IPS-18c (cell line): ENCODE data around the gene PSMG3.

Experiments
- H3K4me3 ChIP-seq: 2 replicates; pipeline ENCODE4 v1.7.0; 2013; ENCODE audit warnings: low read depth, mild to moderate bottlenecking, low read length, moderate library complexity; ENCODE audit not compliant: insufficient read depth
- H3K9me3 ChIP-seq: one replicate; pipeline ENCODE4 v1.6.1; 2013; ENCODE audit warnings: mild to moderate bottlenecking, low read length, moderate library complexity; ENCODE audit not compliant: control insufficient read depth, insufficient read depth

Gene PSMG3

DNA sequence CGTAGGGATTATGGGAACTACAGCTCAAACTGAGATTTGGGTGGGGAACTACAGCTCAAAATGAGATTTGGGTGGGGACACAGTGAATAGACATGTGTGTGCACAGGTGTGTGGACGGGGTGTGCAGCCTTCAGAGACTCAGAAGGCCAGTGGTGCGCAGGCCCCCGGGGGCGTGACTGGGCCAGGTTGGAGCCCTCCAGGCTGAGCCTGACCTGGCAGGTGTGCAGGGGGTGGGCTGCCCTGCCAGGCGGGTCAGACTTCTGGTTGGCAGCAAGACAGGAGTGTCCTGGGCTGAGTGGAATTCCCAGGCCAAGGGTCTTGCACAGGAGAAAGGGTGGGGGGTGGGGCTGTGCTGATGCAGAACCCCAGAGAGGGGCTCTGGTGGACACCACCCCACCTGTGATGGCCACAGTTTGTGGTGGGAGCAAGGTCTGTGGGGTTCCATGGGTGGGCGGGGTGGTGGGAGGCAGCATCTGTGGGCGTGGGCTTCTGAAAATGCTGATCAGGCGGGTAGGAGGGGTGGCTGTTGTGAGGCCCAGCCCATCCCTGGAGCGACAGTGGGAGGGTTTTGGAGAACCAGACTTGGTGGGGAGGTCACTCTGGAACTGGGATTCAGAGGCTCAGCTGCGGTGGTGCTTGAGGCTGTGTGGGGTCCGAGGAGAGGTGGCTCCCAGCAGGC lies 29.3 kb upstream of the PSMG3 start:
- Histone ChIP-seq H3K4me3 (no peak overlapping the region), H3K9me3 (no peaks in the 10 kb centered on the region)

- H3K4me3 ChIP-seq: no peak overlapping the region
- no peaks in the 10 kb centered on the region for H3K9me3 ChIP-seq
Observed at GRCh38 chr7:1598286-1598685, 28.5 kb upstream of the PSMG3 start.

GRCh38 chr7:1597791-1598190 lies 28.0 kb upstream of the PSMG3 start:
- H3K9me3 ChIP-seq: no peaks in the 10 kb centered on the region
- no peak overlapping the region for H3K4me3 ChIP-seq

DNA sequence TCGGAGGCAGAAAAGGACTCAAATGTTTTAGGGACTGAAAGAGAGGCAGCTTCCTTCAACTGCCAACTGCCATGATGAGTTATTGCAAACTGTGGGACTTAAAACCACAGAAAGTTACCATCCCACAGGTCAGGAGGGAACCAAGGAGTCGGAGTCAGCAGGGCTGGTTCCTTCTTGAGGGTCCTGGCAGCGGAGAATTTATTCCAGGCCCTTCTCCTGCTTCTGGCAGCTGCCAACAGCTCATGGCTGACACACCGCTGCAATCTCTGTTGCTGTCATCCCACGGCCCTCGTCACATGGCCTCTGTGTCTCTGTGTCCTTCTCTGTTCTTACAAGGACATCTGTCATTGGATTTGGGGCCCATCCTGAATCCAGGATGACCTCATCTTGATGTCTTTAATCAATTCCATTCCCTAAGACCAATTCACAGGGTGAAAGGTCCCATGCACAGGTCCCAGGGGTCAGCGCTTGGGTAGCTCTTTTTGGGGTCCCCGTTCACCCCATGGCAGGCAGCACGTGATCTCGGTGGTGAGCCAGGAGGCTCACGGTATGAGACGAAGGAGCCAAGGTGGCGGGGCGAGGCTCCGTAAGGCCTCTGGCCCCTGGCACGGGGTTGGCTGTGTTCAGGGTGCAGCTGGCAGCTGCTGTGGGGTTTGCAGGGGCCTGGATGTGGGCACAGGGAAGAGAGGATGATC lies 27.4 kb upstream of the PSMG3 start:
- no peaks in the 10 kb centered on the region for H3K9me3 ChIP-seq
- no peak overlapping the region for H3K4me3 ChIP-seq

DNA sequence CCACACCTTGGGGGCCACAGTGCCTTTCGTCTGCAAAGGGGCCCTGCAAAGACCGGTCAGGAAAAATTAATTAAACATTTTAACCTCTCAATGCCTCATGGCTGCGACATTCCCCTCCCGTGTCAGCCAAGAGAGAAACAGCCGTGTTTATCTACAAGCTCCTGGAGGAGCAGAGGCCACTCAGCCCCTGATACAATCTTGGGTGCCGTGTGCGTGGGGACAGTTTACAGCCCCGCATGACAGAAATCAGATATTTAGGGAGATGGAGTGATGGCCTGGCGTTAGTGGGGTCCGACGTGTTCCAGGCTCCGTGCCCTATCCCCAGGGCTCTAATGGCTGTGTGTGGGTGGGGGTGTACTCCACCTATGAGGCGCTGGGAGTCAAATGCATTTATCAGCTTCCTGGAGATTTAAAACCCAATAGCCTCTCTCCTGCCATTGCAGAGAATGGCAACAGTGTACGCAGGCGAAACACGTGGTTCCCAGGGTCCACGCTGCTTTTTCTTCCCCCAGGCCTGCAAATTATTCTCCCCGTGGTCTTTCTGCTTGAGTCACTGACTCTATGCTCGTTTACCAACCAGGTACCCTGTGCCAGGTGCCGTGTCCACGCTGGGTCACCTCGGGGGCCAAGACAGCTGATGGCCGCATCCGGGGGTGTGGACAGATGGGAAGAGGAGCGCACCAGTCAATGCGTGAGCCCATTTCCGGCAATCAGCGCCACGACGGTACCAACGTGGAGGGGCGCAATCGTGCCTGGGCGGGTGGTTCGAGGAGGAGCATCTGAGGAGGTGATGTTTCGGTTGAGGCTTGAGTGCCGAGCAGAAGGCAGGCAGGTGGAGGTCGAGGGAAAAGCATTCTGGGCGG lies 26.6 kb upstream of the PSMG3 start:
- Histone ChIP-seq H3K9me3 (no peaks in the 10 kb centered on the region), H3K4me3 (no peak overlapping the region)

- Histone ChIP-seq H3K9me3 (no peaks in the 10 kb centered on the region), H3K4me3 (no peak overlapping the region)
Observed at GRCh38 chr7:1595636-1596035, 25.8 kb upstream of the PSMG3 start.

GRCh38 chr7:1595027-1595426 lies 25.2 kb upstream of the PSMG3 start:
- Histone ChIP-seq H3K9me3 (no peaks in the 10 kb centered on the region), H3K4me3 (no peak overlapping the region)

- no peaks in the 10 kb centered on the region for H3K9me3 ChIP-seq
- H3K4me3 ChIP-seq: no peak overlapping the region
Observed at GRCh38 chr7:1593904-1594421, 24.1 kb upstream of the PSMG3 start.

GRCh38 chr7:1593091-1593866 lies 23.4 kb upstream of the PSMG3 start:
- Histone ChIP-seq H3K9me3 (no peaks in the 10 kb centered on the region), H3K4me3 (no peak overlapping the region)

- no peaks in the 10 kb centered on the region for H3K9me3 ChIP-seq
- H3K4me3 ChIP-seq: no peak overlapping the region
Observed at GRCh38 chr7:1592299-1592871, 22.6 kb upstream of the PSMG3 start.

GRCh38 chr7:1591876-1592275 lies 22.0 kb upstream of the PSMG3 start:
- H3K9me3 ChIP-seq: no peaks in the 10 kb centered on the region
- no peak overlapping the region for H3K4me3 ChIP-seq

DNA sequence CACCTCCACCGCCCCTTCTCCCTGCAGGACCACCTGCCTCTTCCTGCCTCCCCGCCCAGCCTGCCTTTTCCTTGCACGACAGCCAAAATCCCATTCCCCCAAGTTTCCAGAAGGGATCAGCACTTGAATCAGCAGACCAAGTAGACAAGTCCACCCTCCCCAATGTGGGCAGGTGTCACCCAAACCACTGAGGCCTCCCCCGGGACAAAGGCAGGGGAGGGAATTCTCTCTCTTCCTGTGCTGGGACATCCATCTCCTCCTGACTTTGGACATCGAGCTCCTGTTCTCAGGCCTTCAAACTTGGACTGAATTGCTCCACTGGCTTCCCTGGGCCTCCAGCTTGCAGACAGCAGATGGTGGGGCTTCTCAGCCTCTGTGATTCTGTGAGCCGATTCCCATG lies 21.6 kb upstream of the PSMG3 start:
- Histone ChIP-seq H3K9me3 (no peaks in the 10 kb centered on the region), H3K4me3 (no peak overlapping the region)

GRCh38 chr7:1590887-1591286 lies 21.1 kb upstream of the PSMG3 start:
- no peak overlapping the region for H3K4me3 ChIP-seq
- H3K9me3 ChIP-seq: no peaks in the 10 kb centered on the region

- H3K4me3 ChIP-seq: no peak overlapping the region
Observed at GRCh38 chr7:1590476-1590875, 20.6 kb upstream of the PSMG3 start.

GRCh38 chr7:1588978-1589377 lies 19.1 kb upstream of the PSMG3 start:
- no peak overlapping the region for H3K4me3 ChIP-seq

More at GRCh38 chr7:1590476-1590875, 20.6 kb upstream of the PSMG3 start:
- H3K9me3 ChIP-seq: no peaks in the 10 kb centered on the region

GRCh38 chr7:1587738-1588137 lies 17.9 kb upstream of the PSMG3 start:
- H3K9me3 ChIP-seq: no peaks in the 10 kb centered on the region
- no peak overlapping the region for H3K4me3 ChIP-seq

More at GRCh38 chr7:1588978-1589377, 19.1 kb upstream of the PSMG3 start:
- no peaks in the 10 kb centered on the region for H3K9me3 ChIP-seq
